PC-9 (cell line): ENCODE measurements around the gene CUX1.

ENCODE experiments used
- CTCF ChIP-seq: fragments of 200-600 bp; sonication (generic); conservative IDR thresholded peaks from 2 replicates; pipeline ENCODE4 v1.6.1; 2017; ENCODE audit warnings: mixed run types, antibody characterized with exemption, mild to moderate bottlenecking, moderate library complexity
- EZH2 ChIP-seq: fragments of 200-600 bp; sonication (generic); IDR thresholded peaks from 2 replicates; pipeline ENCODE4 v1.8.0; 2017; ENCODE audit warnings: antibody characterized with exemption, low read depth

- TF ChIP-seq CTCF (no peak), EZH2 (no peak)
These were observed 186.8 kb downstream of the CUX1 start for GRCh38 chr7:102004229-102004628.
